WERI-Rb-1 (cell line): Measurements from ENCODE around the gene GRAMD4.

Experiments used
- DNase-seq: peaks from one replicate; pipeline ENCODE4 v3.0.0-alpha.2; 2020
- H3K27ac ChIP-seq: fragments of 250-450 bp; sonication (Bioruptor Pico); 2 replicates; pipeline ENCODE4 v1.5.1; 2020; ENCODE audit warnings: mild to moderate bottlenecking, moderate library complexity
- H3K27me3 ChIP-seq: fragments of 250-450 bp; sonication (Bioruptor Pico); 2 replicates; pipeline ENCODE4 v1.5.1; 2021; ENCODE audit warnings: mild to moderate bottlenecking, low read depth, moderate library complexity; ENCODE audit not compliant: insufficient read depth, severe bottlenecking
- H3K36me3 ChIP-seq: fragments of 250-450 bp; sonication (Bioruptor Pico); 2 replicates; pipeline ENCODE4 v1.5.1; 2020; ENCODE audit warnings: mild to moderate bottlenecking, moderate library complexity
- H3K4me3 ChIP-seq: 2 replicates; pipeline ENCODE4 v1.5.1; 2011; ENCODE audit warnings: low read depth, mild to moderate bottlenecking, control low read depth, low read length
- H3K9me3 ChIP-seq: fragments of 250-450 bp; sonication (Bioruptor Pico); 2 replicates; pipeline ENCODE4 v1.5.1; 2021; ENCODE audit warnings: mild to moderate bottlenecking, moderate library complexity; ENCODE audit not compliant: severe bottlenecking
- CTCF ChIP-seq: IDR thresholded peaks from 2 replicates; pipeline ENCODE4 v1.5.1; 2011; ENCODE audit warnings: low read depth, mild to moderate bottlenecking, control low read depth, inconsistent platforms, low read length

The GRAMD4 gene

GRCh38 chr22:46619830-46620501 lies at the start of gene GRAMD4:
Gene GRAMD4, plus strand, starts transcription at chr22:46620386. Its CDS starts 6,414 bp downstream, at chr22:46626800.
- no peaks in the 10 kb centered on the region for H3K9me3 ChIP-seq
- H3K36me3 ChIP-seq: no peaks in the 10 kb centered on the region
- no peak for TF ChIP-seq CTCF
- DNase-seq: peak; percentile 87
- H3K4me3 ChIP-seq: no peak within 1 kb of the TSS
- no peaks in the 10 kb centered on the region for H3K27me3 ChIP-seq
- H3K27ac ChIP-seq: peak within 1 kb of the TSS; percentile 67

GRCh38 chr22:46571642-46572250 lies 48.4 kb upstream of the GRAMD4 start:
- Histone ChIP-seq H3K4me3 (no peak overlapping the region), H3K27ac (no peak overlapping the region), H3K36me3 (no peaks in the 10 kb centered on the region), H3K9me3 (peaks cover 5% of the 10 kb centered on the region), H3K27me3 (no peaks in the 10 kb centered on the region)
- no peak for DNase-seq
- no peak for TF ChIP-seq CTCF

GRCh38 chr22:46572911-46573780 lies 47.0 kb upstream of the GRAMD4 start:
- Histone ChIP-seq H3K27ac (no peak overlapping the region), H3K27me3 (no peaks in the 10 kb centered on the region), H3K36me3 (no peaks in the 10 kb centered on the region), H3K9me3 (peaks cover 5% of the 10 kb centered on the region), H3K4me3 (no peak overlapping the region)
- TF ChIP-seq CTCF: no peak
- DNase-seq: no peak

GRCh38 chr22:46573781-46574437 lies 46.3 kb upstream of the GRAMD4 start:
- Histone ChIP-seq H3K27ac (no peak overlapping the region), H3K4me3 (no peak overlapping the region), H3K9me3 (peaks cover 5% of the 10 kb centered on the region), H3K36me3 (no peaks in the 10 kb centered on the region), H3K27me3 (no peaks in the 10 kb centered on the region)
- no peak for DNase-seq
- TF ChIP-seq CTCF: no peak

- TF ChIP-seq CTCF: no peak
- H3K4me3 ChIP-seq: no peak overlapping the region
- no peaks in the 10 kb centered on the region for H3K27me3 ChIP-seq
- H3K27ac ChIP-seq: no peak overlapping the region
- H3K36me3 ChIP-seq: no peaks in the 10 kb centered on the region
- H3K9me3 ChIP-seq: peaks cover 5% of the 10 kb centered on the region
- no peak for DNase-seq
Observed at GRCh38 chr22:46574438-46574992, 45.7 kb upstream of the GRAMD4 start.
